ENCODE results near the gene TMTC4.

GRCh38 chr13:100559886-100560285 is 114.7 kb downstream of the TMTC4 start:
- no peak for TF ChIP-seq POLR2A (IDR thresholded peaks at IDR 0.05)
- TF ChIP-seq CTCF (IDR thresholded peaks at IDR 0.05): no peak

Data from upper lobe of left lung (tissue), 4 donors.